AG20443 (cell line): Measurements from ENCODE around the gene OTOP2.
"Not testable (repeated sequence)": the region's sequence is repeated elsewhere in the genome, so short reads cannot be mapped to it uniquely, and the experiment has no call there.

ENCODE experiments used
- DNase-seq: peaks from one replicate; pipeline ENCODE4 v3.0.0; 2012; ENCODE audit warnings: low spot score, mixed read lengths

OTOP2 gene

DNA sequence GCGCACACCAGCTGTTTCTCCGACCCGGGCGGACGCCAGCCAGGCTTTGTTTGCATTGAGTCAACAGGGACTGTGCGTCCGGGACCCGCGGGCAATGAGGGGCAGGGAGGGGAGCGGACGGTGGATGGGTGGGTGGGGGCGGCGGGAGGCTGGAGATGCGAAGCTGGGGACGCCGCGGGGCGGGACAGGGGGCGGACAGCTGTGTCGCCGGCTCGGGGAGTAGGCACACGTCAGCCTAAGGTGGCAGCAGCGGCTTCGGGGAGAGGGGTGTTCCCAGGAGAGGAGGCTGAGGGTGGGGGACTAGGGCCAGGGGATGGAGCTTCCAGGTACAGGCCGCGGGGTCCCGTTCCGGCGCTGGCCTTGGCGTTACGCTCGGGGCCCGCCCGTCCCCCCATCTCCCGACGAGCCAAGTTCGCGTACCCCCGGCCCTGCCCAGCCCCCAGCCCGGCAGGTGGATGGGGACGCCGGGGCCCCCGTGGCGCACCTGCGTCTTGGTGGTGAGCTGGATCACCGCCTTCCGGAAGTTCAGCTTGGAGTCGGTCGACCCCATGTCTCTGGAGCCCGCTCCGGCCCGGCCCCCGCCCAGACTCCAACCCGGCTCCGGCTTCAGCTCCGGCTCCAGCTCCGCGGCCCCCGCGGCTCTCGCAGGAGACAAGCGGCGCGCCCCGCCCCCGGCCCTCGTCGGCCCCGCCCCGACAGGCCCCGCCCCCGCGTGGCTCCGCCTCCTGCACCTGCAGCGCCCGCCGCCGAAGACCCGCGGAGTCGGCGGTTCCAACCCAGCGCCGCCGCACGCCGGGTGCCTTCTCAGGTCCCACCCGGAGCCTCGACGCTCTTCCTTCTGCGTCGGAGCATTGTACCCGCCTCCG, 48.3 kb downstream of the OTOP2 start, which contains the start of gene HID1:
HID1 (minus strand) TSS at position 653 of the 866 bp plus-strand sequence; CDS start at position 550, 103 bp downstream.
- peak; percentile 72 for DNase-seq

DNA sequence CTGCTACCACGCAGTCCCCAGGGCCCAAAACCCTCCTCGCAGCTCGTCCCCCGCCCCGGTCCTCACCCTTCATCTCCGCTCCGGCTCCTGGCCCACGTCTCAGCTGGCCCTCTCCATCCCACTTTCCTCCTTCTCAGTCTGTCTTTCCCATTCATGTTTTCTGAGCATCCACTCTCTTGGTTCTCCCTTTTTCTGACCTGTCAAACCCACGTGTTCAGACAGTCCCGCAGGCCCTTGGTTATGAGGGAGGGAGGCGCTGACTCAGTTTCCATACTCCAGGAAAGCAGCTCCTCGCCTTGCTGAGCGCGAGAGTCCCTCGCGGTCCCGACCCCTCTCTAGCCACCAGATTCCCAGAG, 48.9 kb downstream of the OTOP2 start:
- DNase-seq, result no peak

DNA sequence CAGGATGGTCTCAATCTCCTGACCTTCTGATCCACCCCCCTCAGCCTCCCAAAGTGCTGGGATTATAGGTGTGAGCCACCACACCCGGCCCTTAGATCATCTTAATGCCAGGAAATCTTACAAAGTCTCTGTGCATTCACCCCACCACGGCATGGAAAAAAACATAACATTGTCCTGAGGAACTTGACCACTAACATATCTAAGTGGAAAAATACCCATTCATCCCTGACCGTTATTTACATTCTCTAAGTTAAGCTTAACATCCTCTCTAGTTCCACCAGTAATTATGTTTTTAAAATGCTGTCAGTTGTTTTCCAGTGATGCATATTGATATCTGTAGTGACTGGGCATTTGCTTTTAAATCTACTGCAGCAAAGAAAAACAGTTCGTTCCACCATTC, 51.9 kb downstream of the OTOP2 start:
- DNase-seq, result no peak

DNA sequence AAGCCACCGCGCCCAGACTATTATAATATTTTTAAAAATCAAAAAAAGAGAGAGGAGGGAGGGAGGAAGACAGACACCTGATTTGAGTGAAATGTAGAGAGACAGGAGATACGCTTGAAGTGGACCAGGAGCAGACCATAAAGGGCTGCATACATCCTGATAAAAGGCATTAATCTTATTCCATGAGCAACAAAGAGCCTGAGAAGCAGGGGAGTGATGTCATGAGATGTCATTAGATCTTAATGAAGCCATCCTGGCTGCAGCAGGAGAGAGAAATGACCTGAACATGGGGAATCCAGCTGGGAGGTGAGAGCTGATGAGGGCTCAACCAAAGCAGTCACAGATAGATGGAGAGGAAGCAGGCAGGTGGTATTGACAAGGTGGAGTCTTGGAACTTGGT, 53.7 kb downstream of the OTOP2 start:
- DNase-seq, result no peak

DNA sequence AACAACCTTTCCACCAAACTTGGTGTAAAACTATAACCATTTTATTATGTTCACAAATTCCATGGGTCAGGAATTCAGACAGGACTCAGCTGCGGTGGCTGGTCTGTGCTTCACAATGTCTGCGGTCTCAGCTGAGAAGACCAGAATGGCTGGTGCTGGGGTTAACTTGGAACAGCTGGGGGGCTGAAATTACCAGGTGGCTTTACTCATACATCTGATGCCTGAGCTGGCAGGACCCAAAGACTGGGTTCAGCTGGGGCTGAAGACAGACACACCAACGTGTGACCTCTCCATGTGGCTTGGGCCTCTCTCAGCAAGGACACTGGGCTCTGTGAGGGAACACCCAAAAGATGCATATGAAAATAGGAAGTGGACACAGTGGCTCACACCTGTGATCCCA, 54.2 kb downstream of the OTOP2 start:
- no peak for DNase-seq

DNA sequence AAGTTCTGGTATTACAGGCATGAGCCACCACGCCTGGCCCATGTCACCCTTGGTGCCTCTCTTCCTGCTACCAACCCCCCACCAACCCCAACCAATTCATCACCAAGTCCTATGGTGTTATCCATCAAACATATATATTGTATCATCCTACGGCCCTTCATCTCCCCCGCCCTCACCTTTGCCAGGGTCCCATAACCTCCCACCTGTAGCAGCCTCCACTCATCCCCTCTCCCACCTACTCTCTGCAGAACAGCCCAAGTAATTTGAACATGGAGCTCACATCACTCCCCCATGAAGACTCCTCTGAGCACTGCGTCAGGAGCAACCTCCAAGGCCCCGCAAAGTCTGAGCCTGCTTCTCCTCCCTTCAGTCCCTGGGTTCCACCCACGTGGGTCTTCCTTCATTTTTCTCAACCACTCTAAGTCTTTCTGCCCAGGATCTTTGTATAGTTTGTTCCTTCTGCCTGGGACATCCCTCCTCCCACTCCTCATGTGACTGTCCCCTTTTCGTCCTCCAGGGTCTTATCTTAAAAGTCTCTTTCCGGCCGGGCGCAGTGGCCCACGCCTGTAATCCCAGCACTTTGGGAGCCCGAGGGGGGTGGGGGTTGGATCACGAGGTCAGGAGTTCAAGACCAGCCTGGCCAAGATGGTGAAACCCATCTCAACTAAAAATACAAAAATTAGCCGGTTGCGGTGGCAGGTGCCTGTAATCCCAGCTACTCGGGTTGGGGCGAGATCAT, 55.5 kb downstream of the OTOP2 start:
- DNase-seq, result no peak

DNA sequence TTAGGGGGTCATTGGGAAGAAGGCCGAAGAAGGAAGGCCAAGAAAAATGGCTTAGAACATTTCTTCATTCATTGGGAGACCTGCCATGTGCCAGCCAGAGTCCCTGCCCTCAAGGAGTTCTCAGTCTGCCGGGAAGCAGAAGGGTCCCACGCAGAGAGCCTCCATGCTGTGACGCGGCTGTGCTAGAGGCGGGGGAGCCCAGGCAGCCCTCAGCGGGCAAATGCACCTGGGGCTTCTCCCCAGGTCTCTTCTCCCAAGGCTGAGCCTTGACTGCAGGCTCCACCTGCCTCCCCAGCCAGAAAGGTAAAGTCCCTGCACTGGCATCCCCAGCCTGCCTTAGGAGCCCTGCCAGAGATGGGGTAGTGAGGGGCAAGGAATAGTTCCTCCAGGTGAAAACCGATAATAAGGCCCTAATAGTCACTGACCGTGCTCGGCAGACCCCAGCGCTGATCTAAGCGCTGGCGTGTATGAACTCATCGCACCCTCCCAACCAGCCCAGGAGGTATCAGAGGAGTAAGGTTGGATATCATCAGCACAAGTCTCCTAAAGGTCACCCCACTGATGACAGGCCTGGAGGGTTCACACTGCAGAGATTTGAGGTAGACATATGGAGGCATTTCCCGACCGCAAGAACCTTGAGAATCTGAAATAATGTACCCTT, 57.4 kb downstream of the OTOP2 start:
- DNase-seq, result no peak

DNA sequence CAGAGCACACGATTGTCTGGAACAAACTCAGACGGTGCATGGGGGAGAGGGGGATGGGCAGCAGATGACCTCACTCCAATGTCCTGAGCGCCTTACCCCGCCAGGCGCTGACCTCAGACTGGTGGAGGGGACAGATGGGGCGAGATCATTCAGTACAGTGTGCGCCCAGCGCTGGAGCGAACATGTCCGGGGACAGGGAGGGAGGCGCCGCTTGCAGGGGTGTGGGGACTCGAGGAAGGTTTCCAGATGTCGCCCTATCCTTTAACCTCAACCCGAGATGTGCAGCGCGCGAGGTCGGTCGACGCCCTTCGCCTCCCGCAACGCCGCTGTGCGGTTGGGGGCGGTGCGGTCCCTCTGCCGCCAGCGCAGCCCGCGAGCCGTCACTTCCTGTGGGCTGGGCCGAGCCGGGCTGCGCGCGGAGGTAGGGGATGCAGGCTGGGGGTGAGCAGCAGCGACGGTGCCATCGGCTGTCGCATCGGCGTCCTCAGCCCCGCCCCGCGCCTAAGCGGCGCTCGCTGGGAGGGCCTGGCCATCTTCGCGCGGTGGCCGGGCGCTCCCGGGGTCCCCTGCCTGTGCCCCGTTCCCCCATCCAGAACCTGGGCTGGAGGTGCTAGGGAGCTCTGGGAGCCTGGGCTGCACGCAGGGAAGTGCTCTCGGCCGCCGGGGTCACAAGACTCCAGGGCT, 58.0 kb downstream of the OTOP2 start:
- peak; percentile 82 for DNase-seq

DNA sequence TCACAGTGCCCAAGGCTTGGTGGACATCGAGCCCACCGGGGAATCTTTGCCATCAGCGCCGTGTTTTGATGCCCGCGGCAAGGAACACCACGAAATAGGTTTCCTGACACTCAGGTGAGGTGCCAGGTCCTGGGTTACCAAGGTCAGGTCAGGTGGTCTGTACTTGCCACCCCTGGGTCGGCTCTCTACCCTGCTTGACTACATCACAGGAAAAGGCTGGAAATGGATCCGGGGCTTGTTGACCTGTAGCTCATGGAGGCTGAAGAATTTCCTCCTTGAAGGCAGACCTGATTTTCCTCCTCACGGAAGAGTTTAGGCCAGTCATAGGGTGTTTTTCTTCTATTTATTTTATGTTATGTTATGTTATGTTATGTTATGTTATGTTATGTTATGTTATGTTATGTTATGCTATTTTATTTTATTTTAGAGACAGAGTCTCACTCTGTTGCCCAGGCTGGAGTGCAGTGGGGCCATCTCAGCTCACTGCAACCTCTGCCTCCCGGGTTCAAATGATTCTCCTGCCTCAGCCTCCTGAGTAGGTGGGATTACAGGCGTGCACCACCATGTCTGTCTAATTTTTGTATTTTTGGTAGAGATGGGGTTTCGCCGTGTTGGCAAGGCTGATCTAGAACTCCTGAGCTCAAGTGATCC, 58.7 kb downstream of the OTOP2 start:
- DNase-seq, result not testable (repeated sequence)
